NCI-H2081 (cell line): ENCODE data around the gene DIAPH3.
"Not testable (repeated sequence)": the region's sequence is repeated elsewhere in the genome, so short reads cannot be mapped to it uniquely, and the experiment has no call there.

Experiments used
- DNase-seq, 2 experiments: peaks; one replicate each; lab custom pipeline; 2025; lab: John Stamatoyannopoulos, UW

Gene DIAPH3, protein sequence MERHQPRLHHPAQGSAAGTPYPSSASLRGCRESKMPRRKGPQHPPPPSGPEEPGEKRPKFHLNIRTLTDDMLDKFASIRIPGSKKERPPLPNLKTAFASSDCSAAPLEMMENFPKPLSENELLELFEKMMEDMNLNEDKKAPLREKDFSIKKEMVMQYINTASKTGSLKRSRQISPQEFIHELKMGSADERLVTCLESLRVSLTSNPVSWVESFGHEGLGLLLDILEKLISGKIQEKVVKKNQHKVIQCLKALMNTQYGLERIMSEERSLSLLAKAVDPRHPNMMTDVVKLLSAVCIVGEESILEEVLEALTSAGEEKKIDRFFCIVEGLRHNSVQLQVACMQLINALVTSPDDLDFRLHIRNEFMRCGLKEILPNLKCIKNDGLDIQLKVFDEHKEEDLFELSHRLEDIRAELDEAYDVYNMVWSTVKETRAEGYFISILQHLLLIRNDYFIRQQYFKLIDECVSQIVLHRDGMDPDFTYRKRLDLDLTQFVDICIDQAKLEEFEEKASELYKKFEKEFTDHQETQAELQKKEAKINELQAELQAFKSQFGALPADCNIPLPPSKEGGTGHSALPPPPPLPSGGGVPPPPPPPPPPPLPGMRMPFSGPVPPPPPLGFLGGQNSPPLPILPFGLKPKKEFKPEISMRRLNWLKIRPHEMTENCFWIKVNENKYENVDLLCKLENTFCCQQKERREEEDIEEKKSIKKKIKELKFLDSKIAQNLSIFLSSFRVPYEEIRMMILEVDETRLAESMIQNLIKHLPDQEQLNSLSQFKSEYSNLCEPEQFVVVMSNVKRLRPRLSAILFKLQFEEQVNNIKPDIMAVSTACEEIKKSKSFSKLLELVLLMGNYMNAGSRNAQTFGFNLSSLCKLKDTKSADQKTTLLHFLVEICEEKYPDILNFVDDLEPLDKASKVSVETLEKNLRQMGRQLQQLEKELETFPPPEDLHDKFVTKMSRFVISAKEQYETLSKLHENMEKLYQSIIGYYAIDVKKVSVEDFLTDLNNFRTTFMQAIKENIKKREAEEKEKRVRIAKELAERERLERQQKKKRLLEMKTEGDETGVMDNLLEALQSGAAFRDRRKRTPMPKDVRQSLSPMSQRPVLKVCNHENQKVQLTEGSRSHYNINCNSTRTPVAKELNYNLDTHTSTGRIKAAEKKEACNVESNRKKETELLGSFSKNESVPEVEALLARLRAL

DNA sequence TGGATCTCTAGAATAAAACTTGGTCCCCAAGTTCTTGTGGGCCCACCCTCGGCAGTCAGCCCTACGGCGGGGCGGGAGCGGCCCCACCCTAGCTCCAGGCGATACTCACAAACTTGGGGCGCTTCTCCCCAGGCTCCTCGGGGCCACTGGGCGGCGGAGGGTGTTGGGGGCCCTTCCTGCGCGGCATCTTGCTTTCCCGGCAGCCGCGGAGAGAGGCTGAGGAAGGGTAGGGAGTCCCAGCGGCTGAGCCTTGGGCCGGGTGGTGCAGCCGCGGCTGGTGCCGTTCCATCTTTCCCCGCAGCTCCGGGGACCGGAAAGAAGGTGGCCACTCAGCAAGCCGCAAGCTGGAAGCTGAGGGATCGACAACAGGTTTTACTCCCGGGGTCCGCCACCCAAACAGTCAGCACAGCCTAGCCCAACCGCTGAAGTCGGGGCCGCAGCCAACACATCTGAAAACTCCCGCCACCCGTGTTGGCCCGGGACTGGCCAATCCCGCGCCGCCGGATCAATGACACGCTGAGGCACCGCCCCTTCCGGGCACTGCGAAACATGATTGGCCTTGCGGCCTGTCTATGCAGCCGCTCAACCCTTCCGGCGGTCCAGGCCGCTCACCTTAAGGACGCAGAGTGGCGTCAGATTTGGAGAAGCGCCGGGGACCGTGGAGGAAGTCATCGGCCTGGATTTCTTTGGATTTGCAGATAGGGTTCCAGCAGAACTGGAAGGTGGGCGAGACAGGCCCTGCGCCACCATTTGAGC is at the start of gene DIAPH3:
Gene DIAPH3, minus strand, starts transcription at position 451 of the 756 bp plus-strand sequence. Its CDS starts 162 bp downstream, at position 289.
- peak; percentile 92 to 94 for DNase-seq

DNA sequence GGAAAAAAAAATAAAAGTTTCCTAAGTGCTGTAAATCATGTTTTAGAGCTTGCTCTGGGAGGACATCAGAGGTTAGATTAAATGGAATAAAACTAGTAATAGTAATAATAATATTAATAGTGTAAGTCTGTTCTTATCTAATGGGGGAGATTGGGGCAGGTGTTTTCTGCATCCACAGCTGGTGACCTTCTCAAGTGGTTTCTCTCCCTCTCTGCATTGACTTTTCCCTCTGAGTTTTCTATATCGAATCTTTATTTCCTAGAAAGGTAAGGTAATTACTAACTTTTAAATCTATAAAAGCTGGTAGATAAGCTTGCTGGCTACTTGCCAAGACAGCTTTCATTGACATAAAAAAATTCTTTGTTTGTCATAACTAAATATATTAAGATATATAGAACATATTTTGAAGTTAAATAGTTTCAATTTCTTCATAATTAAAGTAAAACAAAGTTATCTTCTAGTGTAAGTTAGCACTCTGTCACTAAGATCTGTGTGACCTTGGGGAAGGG is 49.6 kb upstream of the DIAPH3 start:
- DNase-seq = no peak

DNA sequence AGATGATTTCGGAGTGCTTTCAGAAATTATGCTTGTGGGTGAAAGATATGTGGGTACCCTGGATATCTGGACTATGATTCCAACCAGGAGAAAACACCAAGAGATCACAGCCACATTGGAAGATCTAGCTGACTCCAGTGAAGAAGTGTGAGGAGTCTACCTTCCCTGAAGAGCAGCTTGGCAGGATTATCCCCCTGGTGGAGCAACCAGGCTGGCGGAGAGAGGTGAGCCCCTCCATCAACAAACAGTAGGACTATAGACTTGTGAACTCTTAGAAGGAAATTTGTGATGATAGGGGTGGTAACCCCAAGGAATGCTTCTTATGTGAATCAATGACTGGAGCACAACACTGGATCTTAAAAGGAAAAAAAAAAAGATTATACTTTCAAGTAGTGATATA is 47.8 kb upstream of the DIAPH3 start:
- no peak for DNase-seq

DNA sequence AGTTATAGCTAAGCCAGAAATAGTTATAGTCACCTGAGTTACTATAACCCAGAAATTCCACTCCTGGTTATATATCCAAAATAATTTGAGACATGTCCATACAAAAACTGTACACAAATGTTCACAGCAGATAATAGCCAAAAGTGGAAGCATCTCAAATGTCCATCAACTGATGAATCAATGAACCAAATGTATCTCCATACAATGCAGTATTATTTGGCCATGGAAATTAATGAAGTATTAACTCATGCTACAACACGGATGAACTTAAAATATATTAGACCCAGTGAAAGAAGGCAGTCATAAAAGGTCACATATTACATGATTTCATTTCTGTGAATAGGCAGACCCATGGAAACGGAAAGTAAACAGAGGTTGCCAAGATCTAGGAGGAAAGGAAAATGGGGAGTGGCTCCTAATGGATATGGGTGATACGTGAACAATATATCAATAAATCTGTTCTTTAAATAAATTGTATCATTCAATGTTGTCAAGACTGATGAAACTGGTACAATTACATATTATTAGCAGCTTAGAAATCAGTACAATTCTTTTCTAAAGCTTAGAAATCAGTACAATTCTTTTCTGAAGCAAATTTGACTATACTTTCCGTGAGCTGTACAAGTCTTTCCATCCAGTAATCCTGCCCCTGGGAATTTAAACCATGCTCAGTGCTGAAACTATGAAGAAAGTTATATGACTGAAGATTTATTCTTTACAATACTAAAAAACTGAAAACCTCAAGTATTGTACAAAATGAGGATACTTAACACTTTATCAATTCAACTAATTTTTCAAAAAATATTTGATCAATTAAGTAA is 47.0 kb upstream of the DIAPH3 start:
- no peak for DNase-seq

DNA sequence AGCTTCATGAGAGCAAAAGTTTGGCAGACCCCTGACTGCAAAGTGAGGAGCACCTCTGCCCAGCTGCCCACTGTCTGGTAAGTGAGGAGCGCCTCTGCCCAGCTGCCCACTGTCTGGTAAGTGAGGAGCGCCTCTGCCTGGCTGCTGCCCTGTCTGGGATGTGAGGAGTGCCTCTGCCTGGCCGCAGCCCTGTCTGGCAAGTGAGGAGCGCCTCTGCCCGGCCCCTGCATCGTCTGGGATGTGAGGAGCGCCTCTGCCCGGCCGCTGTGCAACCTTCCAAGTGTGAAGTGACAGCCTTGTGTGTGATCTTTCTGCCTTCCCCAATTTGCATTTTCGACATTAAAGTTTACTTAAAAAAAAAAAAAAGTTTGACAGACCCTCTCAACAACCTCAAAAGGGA is 41.8 kb upstream of the DIAPH3 start:
- not testable (repeated sequence) for DNase-seq

DNA sequence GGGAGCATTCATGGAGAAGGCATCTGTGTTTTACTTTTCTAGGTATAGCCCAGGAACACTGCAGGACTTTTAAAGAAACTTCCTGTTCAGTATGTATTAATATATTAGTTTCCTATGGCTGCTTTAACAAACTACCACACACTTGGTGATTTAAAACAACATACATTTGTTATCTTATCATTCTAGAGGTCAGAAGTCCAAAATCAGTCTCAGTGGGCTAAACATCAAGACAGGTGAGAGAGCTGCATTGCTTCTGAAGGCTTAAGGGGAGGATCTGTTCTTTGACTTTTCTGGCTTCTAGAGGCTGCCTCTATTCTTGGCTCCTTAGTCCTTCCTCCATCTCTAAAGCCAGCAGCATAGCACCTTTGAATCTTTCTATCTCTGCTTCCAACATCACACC is 37.6 kb upstream of the DIAPH3 start:
- no peak for DNase-seq

DNA sequence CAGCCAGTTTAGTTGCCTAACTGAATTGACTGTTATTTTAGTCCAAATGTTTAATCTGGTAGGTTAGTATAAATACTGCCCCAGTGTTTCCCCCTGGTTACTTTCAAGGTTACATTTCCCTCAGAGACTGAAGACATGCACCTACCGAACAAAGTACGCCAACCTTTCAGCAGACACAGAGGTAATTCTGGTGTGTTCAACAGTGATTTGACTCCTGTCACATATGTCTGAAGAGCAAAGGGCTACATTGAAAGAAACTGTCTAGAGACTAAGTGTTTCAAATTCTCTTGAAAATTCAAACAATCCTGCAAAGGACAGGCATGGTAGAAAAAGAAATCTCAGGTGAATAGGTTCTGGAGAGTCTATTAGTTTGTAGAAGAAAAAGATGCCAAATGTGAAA is 32.2 kb upstream of the DIAPH3 start:
- DNase-seq = not testable (repeated sequence)

DNA sequence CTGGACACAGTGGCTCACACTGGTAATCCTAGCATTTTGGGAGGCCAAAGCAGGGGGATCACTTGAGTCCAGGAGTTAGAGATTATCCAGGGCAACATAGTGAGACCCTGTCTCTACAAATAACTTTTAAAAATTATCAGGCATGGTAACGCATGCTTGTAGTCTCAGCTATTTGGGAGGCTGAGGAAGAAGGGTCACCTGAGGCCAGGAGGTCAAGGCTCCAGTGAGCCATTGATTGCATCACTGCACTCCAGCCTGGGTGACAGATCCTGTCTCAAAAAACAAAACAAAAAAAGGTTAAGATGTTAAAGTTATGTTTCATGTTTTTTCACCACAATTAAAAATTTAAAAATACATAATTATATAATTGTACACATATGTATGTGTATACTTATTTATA is 19.2 kb upstream of the DIAPH3 start:
- no peak for DNase-seq

DNA sequence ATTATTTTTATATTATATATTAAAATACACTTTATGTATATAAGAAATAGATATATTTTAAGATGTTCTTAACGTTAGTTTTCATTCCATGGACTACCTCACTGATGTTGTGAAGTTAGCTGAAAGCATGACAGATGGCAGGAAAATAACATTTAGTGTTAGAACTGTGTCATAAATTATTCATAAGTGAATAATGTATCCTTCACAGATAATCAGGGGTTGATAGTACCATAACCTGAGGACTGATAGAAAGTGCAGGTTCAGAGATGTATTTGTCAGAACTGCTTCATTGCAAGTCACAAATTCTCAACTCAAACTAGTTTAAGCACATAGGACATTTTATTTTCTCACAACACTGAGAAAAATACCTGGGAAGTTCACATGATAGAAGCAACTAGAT is 14.6 kb upstream of the DIAPH3 start:
- DNase-seq = no peak

DNA sequence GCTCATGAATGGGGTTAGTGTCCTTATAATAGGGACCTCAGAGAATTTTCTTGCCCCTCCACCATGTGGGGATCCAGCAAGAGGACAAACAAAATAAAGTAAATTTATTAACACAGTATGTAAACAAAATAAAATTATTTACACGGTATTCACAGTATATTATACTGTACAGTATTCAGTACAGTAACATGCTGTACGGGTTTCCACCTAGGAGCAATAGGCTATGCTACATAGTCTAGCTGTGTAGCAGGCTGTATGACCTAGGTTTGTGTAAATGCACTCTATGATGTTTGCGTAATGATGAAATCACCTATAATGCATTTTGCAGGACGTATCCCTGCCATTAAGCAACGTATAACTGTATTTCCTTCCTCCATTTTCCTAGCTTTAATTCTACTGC is 11.8 kb upstream of the DIAPH3 start:
- DNase-seq = no peak

DNA sequence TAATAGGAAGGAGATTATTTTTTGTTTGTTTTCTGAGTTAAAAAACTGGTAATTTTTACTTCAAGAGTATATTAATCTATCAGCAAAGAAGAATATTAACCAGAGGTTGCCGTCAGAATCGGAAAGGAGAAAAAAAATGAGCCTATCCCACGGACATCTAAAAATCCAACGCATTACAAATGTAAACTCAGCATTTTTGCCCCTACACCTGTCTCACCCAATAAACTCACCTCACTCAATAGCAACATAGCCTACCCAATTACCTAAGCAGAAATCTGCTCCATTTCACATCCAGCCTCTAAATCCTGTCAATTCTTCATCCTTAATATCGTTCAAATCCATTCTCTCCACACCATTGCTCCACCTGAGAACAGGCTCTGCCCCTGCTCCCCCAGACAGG is 10.4 kb upstream of the DIAPH3 start:
- no peak for DNase-seq

DNA sequence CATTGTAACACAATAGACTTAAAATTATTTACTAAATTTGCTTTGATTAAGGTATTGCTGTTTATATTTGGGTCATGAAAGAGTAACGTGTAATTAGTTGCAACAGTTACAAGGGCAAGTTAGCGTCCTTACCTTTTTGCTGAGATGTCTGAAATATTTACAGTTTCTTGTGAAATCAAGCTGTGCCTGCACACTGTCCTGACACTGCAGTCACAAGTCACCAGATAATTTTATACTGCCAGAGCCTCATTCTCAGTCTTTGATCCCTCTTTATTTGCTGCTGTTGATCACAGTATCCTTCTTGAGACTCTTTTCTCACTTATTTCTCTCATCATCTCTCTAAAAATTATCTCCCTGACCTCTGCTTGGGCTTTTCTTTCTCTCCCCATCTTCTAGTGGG is 8.4 kb upstream of the DIAPH3 start:
- no peak for DNase-seq

DNA sequence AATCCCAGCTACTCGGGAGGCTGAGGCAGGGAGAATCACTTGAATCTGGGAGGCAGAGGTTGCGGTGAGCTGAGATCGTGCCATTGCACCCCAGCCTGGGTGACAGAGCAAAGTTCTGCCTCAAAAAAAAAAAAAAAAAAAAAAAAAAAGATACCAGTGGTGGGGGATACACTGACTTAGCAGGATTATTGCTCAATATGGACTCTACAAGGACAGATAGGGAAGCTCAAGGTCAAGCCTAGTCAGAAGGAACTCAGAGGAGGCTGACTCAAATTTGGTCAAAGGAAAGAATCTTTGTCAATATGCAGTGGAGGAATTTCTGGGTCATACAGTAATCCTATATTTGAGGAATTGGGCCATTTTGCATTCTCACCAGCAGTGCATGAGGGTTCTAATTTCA is 6.7 kb upstream of the DIAPH3 start:
- DNase-seq = no peak

DNA sequence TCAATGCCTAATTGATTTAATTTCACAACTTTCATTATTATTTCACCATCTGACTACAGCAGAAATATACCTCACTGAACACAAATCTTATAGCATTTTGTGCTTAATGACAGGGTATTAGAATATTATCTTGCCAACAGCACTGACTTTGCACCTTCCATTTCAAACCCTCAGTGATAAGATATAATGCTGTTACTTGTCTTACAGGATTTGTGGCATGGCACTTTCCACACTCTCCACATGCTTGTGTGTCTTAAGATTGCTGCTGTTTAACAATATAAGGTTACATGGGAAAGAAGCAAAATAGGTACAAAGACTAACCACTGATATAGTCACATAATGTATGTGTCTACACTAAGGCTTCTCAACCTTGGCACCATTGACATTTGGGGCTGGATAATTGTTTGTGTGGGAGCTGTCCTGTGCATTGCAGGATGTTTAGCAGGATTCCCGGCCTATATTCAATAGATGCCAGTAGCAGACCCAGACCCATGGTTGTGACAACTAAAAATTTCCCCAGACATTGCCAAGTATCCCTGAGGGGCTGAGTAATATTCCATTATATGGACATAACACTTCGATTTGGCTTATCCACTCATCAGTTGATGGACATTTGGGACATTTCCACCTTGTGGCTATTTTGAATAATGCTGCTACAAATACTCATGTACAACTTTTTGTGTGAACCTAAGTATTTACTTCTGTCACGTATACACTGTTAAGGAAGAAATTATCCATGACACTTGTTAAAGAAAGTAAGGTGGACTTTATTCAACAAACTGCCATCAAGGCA is 5.7 kb upstream of the DIAPH3 start:
- DNase-seq = no peak

DNA sequence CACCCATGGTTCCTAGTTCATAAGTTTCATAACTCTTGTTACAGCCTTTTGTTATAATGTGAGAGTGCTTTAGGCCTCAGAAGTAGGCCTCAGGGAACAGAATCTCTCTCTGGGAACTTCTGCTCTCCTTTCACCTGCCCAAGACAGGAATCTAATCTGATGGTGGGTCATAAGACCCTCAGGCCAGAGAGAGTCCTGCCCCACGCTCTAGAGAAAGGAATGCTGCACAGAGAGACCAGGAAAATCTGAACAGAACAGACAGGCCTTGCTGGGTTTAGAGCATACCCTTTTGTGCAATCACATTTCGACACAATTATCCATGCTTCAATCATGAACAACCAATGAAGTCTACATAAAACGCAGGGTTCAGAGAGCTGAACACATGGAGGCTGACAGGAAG is 3.4 kb upstream of the DIAPH3 start:
- no peak for DNase-seq

DNA sequence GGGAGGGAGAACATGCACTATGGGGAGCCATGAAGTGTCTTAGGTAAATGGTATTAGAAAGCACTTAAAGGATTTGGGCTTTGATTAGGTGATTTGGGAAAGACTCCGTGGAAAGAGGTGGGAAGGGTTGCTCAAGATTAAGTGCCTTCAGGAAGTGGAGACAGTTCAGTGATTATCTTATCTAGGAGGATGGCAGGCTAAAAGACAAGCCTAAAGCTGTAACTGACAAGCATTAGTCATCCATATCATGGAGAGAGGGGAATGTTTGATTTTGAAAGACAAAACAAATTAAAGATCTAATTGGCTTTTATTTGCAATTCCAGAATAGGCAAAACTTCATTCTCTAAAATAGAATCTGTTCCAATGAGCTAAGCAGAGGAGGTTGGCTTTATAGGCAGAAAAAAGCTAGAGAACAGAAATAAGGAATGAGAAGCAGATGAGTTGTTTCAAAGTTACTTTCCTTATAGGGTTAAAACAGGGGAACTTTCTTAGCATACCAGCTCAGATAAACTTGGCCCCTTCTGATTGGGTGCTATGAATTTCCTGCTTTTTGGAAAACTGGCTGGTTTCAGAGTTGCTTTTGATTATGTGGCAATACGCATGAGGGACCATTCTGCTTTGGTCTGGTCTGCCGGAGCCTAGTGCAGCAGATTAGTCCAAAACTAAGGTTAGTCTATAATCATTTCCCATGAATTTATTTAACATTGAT is 1.8 kb upstream of the DIAPH3 start:
- DNase-seq = no peak

DNA sequence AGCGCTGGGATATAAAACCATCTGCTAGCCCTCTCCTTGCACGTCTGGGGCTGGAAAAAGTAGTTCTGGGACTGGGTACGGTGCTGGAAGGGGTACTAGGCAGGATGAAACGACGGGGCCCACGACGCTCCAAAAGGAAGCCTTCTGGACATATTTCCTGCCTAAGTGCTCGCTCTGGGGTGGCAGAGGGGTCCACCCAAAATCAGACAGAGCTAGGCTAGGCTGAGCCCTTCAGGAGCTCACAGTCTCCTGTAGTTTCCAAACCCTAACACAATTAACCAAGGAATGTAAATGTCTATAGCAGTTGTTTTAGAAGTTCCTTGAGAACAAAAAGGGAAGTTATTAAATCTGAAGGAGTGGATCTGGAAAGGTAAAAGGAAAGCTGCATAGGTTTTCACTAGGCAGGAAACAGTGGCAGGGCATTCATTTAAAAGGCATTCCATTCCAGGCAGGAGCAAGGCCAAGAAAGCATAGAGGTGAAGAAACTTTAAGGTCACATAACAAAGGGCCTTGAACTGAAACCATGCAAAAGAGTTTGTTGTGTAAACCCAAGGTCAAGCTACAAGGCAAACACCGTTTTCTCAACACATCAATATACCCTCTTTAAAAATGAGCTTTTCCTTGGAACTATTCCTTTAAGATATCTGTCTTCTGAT is 634 bp upstream of the DIAPH3 start:
- DNase-seq = no peak

DNA sequence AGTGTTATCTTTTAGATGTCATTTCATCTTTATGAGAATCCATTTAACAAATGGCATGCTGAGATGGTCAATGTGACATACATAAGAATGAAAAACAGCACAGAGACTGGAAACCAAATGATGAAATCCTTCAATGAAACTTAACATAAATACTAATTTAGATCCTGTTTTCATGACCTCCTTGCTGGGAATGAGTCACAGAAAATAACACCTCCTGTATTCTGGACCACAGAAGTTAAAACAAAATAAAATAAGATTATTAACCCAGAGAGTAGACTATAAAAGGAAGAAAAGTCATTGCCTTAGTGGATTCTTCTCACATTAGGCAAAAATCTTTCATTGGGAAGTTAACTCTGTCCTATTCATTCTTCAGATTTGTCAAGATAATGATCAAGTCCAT is 1.6 kb downstream of the DIAPH3 start:
- DNase-seq = no peak

DNA sequence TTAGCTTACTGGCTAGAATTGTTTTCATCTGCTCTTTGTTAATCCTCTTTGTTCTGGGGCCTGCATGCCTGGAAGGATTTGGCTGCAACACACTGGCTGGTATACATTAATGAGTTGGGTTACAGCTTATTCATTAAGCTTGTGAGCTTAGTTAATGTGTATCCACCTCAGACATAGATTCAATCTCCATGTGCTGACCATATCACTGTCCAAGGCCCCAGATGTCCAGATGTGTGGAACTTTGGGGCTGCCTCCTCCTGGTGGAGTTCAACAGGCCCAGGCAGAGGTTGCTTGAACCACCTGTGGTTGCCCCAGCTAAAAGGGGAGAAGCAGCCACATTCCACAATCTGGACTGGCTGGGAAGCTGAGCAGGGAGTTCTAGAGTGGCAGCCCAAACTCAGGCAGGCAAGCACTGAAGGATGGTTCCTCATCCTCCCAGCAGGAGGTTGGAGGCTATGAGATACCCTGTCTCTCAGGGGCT is 5.4 kb downstream of the DIAPH3 start:
- no peak for DNase-seq
